ENCODE measurements around the gene GSTO2.

Gene GSTO2

GRCh38 chr10:104281694-104282093 lies 12.7 kb downstream of the GSTO2 start:
- no peak for DNase-seq (ENCODE audit: low read depth)

GRCh38 chr10:104284846-104285245 lies 15.9 kb downstream of the GSTO2 start:
- no peak for DNase-seq (ENCODE audit: low read depth)

- DNase-seq (ENCODE audit: low read depth) = no peak
Observed at GRCh38 chr10:104286939-104287338, 18.0 kb downstream of the GSTO2 start.

GRCh38 chr10:104288355-104288754 lies 19.4 kb downstream of the GSTO2 start:
- DNase-seq (ENCODE audit: low read depth) = no peak

DNA sequence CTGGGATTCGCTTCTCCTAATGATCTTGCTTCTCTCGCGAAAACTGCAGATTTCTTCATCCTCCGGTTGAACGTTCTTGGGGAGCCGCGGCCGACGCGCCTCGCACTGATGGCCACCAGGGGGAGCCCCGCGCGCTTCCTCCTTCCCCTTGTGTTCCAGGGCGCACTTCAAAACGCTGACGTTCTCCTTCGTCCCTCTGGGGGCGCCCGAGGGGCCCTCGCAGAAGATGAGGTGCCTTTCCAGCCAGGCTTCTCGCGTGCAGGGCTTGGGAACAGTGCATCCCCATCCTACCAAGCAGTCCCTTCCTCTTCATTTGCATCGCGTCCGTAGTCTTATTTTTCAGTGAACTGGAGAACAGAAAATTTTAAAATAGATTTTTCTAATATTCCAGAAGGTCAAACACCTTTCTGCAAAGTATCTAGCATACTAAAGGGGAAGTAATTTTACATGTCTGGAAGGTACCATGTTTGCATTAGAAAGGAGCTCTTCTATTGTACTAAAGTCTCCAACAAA lies 22.5 kb downstream of the GSTO2 start:
- peak; percentile 80 for DNase-seq (ENCODE audit: low read depth)

DNA sequence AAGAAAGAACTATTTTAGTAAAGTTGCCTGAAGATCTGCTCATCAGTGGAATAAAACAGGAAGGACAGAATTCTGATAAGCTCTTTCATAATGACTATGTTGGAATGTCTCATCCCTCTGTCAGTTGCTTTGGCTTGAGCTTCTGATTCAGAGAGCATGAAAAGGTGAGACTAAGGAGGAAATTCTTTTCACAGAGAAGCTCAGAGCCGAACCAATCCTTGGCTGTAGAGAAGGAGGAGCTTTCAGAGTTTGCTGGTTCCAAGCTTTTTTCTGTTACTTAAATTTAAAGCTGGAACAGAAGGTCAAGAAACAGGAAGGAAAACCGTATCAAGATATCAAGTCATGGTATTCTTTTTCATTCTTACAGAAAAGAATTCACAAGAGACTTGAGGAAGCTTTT lies 24.0 kb downstream of the GSTO2 start:
- no peak for DNase-seq (ENCODE audit: low read depth)

- DNase-seq (ENCODE audit: low read depth) = no peak
Observed at GRCh38 chr10:104293781-104294321, 24.9 kb downstream of the GSTO2 start.

GRCh38 chr10:104296687-104297436 lies 27.9 kb downstream of the GSTO2 start:
- no peak for DNase-seq (ENCODE audit: low read depth)

DNA sequence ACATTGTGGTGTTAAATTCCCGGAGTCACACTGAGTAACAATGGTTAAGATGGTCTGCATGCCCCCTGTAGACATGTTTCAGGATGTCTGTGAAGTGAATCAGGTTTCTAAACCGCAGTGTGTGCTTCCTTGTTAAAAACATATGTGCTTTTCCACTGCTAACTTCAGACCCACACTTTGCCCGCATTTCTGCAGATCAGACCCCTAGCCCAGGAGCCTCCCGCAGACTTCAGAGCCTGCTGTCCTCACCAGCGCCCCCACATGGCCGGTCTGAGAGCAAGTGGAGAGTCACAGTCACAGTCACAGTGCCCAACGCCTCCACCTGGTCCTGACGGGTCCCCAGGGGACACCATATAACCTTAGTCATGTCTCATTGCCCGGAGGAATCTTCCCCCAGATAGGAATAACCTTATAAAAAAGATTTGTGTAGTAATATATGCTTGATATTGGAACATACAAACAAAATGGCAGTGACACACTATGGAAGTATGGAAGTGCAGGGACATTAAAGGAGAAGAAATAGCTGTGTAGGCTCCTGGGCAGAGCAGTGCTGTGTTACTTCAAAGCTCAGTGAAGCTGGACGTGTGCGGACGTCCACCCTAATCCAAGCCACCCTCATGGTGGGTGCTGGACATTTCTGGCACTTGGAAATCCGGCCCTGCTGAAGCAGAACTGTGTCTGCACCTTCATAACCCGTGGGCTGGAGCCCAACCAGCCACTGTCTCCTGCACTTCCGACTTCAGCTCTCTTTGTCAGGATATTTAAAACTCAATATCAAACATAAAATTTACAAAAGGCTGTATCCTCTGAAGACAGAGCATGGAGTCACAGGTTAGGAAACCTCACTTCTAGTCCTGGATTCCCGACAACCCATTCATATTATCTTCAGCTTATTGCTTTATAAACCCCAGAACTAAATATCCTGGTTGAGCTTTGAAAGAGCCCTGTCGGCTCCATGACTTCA lies 29.0 kb downstream of the GSTO2 start:
- DNase-seq (ENCODE audit: low read depth) = no peak

GRCh38 chr10:104299031-104299904 lies 30.3 kb downstream of the GSTO2 start:
- no peak for DNase-seq (ENCODE audit: low read depth)

- DNase-seq (ENCODE audit: low read depth) = peak; percentile 97
Observed at GRCh38 chr10:104300002-104300735, 31.2 kb downstream of the GSTO2 start.

- DNase-seq (ENCODE audit: low read depth) = peak; percentile 98
Observed at GRCh38 chr10:104300736-104301292, 31.8 kb downstream of the GSTO2 start.

DNA sequence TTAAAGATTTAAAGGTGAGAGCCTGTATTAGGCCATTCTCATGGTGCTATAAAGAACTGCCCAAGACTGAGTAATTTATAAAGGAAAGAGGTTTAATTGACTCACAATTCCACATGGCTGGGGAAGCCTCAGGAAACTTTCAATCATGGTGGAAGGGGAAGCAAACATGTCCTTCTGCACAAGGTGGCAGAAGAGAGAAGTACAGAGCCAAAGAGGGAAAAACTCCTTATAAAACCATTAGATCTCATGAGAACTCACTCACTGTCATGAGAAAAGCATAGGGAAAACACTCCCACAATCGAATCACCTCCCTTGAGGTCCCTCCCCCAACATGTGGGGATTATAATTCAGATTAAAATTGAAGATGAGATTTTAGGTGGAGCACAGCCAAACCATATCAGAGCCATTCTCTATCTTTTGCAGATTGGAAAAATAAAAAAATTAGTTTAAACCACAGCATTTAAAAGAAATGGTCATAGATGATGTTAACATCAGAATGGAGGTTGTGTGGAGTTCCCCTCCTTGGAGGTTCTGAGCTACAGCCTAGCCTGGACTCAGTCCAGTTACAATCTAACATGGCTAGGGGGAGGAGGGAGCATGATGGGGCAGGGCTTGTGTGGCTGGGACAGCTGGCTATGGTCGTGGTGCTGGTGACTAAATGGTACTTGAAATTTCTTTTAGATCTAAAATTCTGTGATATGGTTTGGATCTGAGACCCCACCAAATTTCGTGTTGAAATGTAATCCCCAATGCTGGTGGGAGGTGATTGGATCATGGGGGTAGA lies 33.1 kb downstream of the GSTO2 start:
- DNase-seq (ENCODE audit: low read depth) = no peak

DNA sequence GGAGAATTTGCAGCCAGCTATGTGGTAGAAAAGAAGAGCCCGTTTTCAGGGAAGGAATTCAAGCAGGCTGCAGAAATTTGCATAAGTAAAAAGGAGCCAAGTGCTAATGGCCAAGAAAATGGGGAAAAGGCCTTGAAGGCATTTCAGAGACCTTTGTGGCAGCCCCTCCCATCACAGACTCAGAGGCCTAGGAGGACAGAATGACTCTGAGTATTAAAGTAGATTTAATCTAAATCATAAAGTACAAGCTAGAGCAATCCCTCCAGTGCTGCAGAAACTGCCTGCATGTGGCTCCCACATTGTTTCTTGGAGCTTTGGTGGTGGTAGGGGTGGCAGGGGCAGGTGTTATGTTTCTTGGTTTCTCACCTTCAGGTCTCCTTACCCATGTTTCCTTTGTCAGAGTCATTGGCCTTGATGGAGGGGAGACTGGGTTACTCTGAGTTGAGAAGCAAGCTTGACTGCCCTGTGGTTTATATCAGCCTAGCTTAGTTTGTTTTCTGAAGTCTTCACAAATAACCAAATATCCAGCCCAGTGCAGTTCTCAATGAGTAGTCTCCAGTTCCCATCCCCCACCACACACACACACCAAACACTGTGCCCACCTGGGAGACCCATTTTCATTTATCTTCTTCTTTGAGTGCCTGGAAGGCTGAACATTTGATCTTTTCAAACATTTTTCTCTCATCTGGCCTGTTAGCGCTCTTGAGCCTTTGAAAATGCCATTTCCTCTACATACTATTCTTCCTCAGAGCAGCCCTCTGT lies 34.8 kb downstream of the GSTO2 start:
- no peak for DNase-seq (ENCODE audit: low read depth)

GRCh38 chr10:104304356-104304745 lies 35.4 kb downstream of the GSTO2 start:
- no peak for DNase-seq (ENCODE audit: low read depth)

DNA sequence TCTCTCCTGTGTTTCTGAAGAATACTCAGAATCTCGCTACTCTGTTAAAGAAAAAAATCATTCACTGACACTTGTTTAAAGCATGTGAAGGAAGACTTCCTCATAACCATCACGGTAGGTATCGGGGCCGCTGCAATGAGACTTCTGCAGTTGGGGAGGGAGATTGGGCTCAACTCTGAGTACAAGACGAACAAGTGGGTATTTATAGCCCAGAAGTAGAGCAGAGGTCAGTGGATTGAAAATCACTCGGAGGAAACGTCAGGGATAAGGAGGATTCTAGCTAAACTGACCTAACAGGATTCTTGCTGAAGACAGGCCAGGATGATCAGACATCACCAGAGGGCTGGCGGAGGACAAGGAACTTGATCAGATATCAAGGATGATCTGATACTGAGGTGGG lies 35.9 kb downstream of the GSTO2 start:
- no peak for DNase-seq (ENCODE audit: low read depth)

GRCh38 chr10:104306897-104307296 lies 37.9 kb downstream of the GSTO2 start:
- DNase-seq (ENCODE audit: low read depth) = no peak

DNA sequence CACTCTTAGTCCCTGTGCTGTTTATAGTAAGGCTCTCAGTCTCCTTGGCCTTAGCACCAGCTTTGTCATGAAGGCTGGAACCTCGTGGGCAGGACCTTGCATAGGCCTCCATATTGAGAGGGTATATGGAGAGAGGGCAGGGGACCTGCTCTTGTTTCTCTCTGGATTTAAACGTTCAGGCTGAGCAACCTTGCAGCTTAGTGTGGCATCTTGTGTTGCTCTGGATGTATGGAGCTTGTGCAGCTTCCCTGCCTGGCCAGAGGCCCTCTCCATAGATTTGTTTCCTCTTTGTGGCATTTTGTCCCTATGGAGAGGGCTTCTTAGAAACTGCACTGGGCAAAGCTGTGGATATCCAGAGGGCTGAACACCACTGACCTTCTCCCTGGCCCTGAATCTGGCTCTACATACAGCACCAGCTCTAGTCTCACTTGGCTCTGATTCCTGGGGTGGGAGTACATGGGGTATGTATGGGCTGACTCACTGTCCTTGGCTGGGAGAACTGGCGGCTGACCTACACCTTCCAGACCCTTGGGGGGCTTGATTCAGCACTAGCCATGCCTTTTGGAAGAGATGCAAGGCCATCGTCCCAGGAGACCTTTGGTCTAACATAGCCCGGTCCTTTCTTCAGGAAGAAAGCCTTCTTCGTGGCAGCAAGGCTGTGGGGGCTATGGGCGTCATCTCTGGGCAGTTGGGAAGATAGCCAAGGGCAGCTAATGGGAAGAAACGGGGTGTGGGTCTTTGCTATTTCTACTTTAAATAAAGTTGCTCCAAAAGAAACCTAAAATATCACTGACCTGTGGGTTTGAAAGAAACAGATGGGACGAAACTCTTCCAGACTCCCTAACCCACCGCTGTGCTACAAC lies 38.8 kb downstream of the GSTO2 start:
- DNase-seq (ENCODE audit: low read depth) = no peak

Data from stromal cell of bone marrow (primary cell).